HG03060 (cell line): ENCODE measurements around the gene ZNRF3.
"Not testable (repeated sequence)": the region's sequence is repeated elsewhere in the genome, so short reads cannot be mapped to it uniquely, and the experiment has no call there.

Experiments
- ATAC-seq: cut with Tn5 transposase; IDR thresholded peaks from one replicate; pipeline ENCODE4 v1.9.1; 2021; ENCODE audit warnings: low read depth, moderate number of reproducible peaks; ENCODE audit not compliant: unreplicated experiment

Gene ZNRF3

GRCh38 chr22:29000641-29001040, 117.3 kb downstream of the ZNRF3 start:
- ATAC-seq: no peak

GRCh38 chr22:29002603-29003002, 119.2 kb downstream of the ZNRF3 start:
- ATAC-seq: no peak

- ATAC-seq: no peak
These were observed 120.2 kb downstream of the ZNRF3 start for GRCh38 chr22:29003552-29003951.

- ATAC-seq: no peak
These were observed 120.7 kb downstream of the ZNRF3 start for GRCh38 chr22:29003975-29004646.

- ATAC-seq: no peak
These were observed 121.4 kb downstream of the ZNRF3 start for GRCh38 chr22:29004647-29005371.

- ATAC-seq: not testable (repeated sequence)
These were observed 122.4 kb downstream of the ZNRF3 start for GRCh38 chr22:29005754-29006153.

- ATAC-seq: no peak
These were observed 123.0 kb downstream of the ZNRF3 start for GRCh38 chr22:29006346-29006745.

GRCh38 chr22:29009148-29009547, 125.8 kb downstream of the ZNRF3 start:
- ATAC-seq: no peak

- no peak for ATAC-seq
These were observed 128.1 kb downstream of the ZNRF3 start for GRCh38 chr22:29011240-29012100.

- no peak for ATAC-seq
These were observed 128.7 kb downstream of the ZNRF3 start for GRCh38 chr22:29012101-29012433.

- no peak for ATAC-seq
These were observed 129.6 kb downstream of the ZNRF3 start for GRCh38 chr22:29012952-29013351.

- ATAC-seq: no peak
These were observed 130.9 kb downstream of the ZNRF3 start for GRCh38 chr22:29014293-29014692.

- ATAC-seq: no peak
These were observed 131.4 kb downstream of the ZNRF3 start for GRCh38 chr22:29014773-29015172.

GRCh38 chr22:29016067-29016938, 132.9 kb downstream of the ZNRF3 start:
- ATAC-seq: no peak

GRCh38 chr22:29018293-29019189, 135.2 kb downstream of the ZNRF3 start:
- no peak for ATAC-seq

- ATAC-seq: no peak
These were observed 138.9 kb downstream of the ZNRF3 start for GRCh38 chr22:29022101-29022817.

GRCh38 chr22:29023172-29023796, 139.9 kb downstream of the ZNRF3 start:
- ATAC-seq: no peak

- no peak for ATAC-seq
These were observed 143.2 kb downstream of the ZNRF3 start for GRCh38 chr22:29026579-29026978.
